NCI-H446 treated with DMSO at 0.1 percent for 48 hours (cell line): ENCODE measurements around the gene FBXO36.
"Not testable (repeated sequence)": the region's sequence is repeated elsewhere in the genome, so short reads cannot be mapped to it uniquely, and the experiment has no call there.

Experiments
- DNase-seq: peaks from one replicate; lab custom pipeline; 2025; lab: John Stamatoyannopoulos, UW

The FBXO36 gene

GRCh38 chr2:229910832-229911412, 11.4 kb upstream of the FBXO36 start:
- DNase-seq, result no peak

DNA sequence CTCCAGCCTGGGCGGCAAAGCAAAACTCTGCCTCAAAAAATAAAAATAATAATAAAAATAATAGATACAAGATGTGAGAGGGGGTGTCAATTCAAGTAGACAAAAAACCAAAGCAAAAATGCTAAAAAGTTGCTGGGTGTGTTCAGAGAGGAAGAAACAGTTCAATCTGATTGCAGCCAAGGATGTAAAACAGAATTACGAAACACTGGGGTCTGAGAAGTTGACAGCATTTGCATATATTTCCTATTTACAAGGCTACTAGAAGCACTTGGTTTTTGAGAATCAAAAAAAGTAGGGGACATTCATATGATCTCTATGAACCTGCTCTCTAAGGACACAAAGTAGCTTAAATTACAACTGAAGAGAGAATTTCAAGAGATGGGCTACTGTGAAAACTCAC, 8.1 kb upstream of the FBXO36 start:
- DNase-seq, result no peak

DNA sequence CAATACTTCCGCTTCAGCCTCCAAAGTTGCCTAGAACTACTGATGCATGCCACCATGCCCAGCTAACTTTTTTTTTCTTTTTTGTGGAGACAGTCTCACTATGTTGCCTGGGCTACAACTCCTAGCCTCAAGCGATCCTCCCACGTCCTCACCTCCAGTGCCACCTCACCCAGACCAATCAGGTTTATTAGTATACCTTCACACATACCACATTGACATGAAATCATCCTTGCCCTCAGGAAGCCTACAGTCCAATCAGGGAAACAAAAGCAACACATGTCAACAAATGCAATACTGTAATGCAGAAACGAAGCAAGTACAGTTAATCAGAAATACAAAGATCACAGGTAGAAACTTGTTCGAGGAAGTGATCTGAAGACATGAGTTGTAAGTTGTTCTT, 4.5 kb upstream of the FBXO36 start:
- no peak for DNase-seq

GRCh38 chr2:229920011-229920641, 2.2 kb upstream of the FBXO36 start:
- no peak for DNase-seq

GRCh38 chr2:229921101-229921891, 1.0 kb upstream of the FBXO36 start:
- DNase-seq, result no peak

GRCh38 chr2:229921892-229922448, 333 bp upstream of the FBXO36 start, which contains the start of gene TRIP12:
Gene TRIP12 (minus strand): TSS chr2:229922009. CDS start chr2:229880079, 41,930 bp downstream.
- peak; percentile 89 for DNase-seq

- not testable (repeated sequence) for DNase-seq
These were observed 2.2 kb downstream of the FBXO36 start for GRCh38 chr2:229924541-229924940.

DNA sequence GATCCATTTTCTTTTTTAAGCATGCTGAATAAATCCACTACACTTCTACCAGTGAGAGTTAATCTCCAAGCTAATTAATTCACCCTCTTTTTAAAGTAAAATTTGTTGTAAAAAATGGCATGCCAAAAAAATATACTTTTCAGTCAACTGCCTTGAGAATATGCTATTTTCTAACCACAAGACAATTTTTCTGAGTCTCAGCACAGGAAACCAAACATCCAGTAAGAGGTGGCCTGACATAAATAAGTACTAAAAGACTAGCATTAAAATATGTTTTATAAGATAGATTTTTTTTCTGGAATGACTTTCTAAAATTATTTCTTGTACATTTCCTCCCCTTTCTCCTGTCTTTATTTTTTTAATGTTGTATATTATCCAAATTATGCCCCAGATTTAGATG, 2.9 kb downstream of the FBXO36 start:
- no peak for DNase-seq

DNA sequence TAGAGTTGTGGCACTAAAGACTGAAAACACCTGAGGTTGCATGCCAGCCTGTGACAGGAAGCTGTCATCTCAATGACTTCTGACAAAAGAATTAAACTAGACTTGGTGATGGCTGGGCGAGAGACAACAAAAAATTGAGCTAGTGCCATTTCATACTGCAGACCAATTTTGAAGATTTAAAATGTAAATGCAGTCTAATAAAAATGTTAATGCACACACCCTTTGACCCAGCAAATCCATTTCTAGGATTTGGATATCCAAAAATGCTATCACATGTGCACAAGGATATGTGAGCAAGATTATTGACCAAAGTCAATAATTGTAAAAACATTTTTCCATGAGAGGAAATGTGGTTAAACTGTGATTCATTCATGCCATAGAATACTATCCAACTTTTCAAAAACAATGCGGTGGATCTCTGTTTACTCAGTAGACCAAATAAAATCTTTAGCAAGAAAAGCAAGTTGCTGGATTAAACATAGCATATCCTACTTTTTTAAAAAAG, 5.6 kb downstream of the FBXO36 start:
- no peak for DNase-seq

- DNase-seq, result no peak
These were observed 8.4 kb downstream of the FBXO36 start for GRCh38 chr2:229930656-229931055.

- no peak for DNase-seq
These were observed 8.9 kb downstream of the FBXO36 start for GRCh38 chr2:229931241-229931640.

GRCh38 chr2:229937537-229937936, 15.2 kb downstream of the FBXO36 start:
- no peak for DNase-seq

GRCh38 chr2:229942671-229943070, 20.4 kb downstream of the FBXO36 start:
- no peak for DNase-seq

DNA sequence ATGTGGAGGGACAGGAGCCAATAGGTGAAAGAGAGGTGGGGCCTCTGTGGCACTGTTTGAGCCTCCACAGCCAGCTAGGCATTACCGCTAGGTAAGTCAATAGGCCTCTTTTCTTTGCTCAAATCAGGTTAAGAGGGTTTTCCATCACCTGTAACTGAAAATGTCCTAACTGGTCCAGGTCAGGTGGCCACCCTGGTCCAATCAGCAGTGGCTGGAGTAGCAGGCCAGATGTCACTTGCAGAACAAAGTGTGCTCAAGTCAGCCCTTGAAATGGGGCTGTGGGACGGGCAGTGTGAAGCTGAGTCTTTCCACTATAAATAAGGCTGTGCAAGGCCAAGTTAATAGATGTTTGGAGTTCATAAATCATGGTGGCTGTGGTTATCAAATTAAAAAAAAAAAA, 20.9 kb downstream of the FBXO36 start:
- DNase-seq, result no peak

DNA sequence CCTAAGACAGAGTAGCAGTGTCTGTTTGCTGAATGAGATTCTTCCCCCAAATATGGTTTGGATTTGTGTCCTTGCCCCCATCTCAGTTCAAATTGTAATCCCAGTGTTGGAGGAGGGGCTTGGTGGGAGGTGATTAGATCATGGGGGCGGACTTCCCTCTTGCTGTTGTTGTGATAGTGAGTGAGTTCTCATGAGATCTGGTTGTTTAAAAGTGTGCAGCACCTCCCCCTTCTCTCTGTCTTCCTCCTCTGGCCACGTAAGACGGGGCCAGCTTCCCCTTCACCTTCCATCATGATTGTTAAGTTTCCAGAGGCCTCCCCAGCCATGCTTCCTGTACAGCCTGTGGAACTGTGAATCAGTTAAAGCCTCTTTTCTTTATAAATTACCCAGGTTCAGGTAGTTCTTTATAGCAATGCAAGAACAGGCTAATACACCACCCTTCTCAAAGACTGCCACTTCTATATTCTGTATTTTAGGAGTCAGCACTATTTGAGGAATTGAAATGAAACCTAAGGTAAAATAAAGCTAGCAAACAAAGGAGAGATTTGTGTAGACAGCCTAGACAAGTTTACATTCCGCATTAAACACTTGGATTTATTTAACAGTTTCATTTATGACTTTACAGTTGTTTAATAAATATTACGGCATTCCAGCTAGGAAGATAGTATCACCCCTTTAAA, 21.6 kb downstream of the FBXO36 start:
- DNase-seq, result no peak

- DNase-seq, result no peak
These were observed 23.7 kb downstream of the FBXO36 start for GRCh38 chr2:229945975-229946374.

DNA sequence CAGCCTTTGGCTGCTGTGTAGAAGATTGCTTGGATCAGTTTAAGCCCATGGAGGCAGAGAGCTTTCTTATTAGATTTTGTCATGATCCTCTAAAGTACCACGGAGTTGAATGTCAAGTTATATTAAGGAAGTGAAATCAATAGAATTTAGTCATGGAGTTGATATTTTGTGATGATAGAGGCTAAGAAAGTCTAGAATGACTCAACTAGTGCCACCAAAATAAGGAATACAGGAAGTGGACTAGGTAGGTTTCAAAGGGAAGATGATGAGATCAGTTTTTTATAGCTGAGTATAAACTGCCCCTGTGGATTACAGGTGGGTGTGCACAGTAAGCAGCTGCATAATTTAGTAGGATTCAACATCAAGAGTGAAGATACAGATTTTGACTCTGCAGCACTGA, 25.2 kb downstream of the FBXO36 start:
- no peak for DNase-seq

GRCh38 chr2:229952256-229952835, 30.0 kb downstream of the FBXO36 start:
- no peak for DNase-seq

- no peak for DNase-seq
These were observed 33.4 kb downstream of the FBXO36 start for GRCh38 chr2:229955663-229956062.

DNA sequence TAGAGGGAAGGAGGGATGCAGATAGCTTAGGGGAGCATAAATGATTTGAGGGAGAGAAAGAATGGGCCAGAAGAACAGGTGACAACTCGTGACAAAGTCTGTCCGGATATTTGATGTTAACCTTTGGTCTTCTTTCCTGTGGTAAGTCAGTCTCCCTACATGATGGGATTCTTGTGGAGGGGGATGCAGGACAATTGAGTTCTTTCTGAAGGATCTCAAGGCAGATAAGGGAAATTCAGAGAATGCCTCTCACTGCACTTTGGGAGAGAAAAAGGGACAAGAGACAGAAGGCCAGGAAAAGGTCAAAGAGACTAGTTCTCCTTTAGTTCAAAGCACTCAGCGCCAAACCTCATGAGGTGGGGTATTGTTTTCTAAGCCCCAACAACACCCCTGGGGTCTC, 34.2 kb downstream of the FBXO36 start:
- no peak for DNase-seq

- not testable (repeated sequence) for DNase-seq
These were observed 41.3 kb downstream of the FBXO36 start for GRCh38 chr2:229963596-229963995.

DNA sequence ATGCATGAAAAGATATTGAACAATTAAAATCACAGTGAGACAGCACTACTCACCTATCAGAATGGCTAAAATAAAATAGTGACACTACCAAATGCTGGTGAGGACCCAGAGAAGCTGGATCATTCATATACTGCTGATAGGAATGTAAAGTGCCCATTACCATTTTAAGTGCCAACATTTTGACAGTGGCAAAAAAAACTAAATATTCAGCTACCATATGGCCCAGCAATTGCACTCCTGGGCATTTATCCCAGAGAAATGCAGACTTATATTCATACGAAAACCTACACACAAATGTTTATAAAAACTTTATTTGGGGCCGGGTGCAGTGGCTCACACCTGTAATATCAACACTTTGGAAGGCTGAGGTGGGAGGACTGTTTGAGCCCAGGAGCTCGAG, 47.6 kb downstream of the FBXO36 start:
- DNase-seq, result no peak
